Spleen (tissue), 7 donors: Measurements from ENCODE around the gene ZNF773.

Source experiments
- POLR2A ChIP-seq, 3 donors: fragments of 450-650 bp; IDR thresholded peaks; one replicate each; pipeline ENCODE4 v1.5.1; 2017; ENCODE audit warnings: antibody characterized with exemption in 3 of 3, mild to moderate bottlenecking in 1 of 3
- TF ChIP-seq, protein P1 (sequence below), 11 experiments: fragments of 200-600 bp in 7 of 11; fragments of 450-650 bp in 4 of 11; sonication (generic) in 4 of 11; IDR thresholded peaks in 8 of 11; conservative IDR thresholded peaks in 3 of 11; 1 replicate in 7 of 11; 2 replicates in 4 of 11; pipeline versions ENCODE4 v1.4.0 to v1.8.0; 2016 to 2021; ENCODE audit warnings: antibody characterized with exemption in 11 of 11, inconsistent platforms in 4 of 11, mild to moderate bottlenecking in 1 of 11
- donor health status: DM: no; HTN: no; CAD: no; lungs with moderate emphysema.
- donor health status: DM: no; HTN: no; CAD: no.
- donor health status: DM: no; HTN: no; CAD: no.

DNA sequence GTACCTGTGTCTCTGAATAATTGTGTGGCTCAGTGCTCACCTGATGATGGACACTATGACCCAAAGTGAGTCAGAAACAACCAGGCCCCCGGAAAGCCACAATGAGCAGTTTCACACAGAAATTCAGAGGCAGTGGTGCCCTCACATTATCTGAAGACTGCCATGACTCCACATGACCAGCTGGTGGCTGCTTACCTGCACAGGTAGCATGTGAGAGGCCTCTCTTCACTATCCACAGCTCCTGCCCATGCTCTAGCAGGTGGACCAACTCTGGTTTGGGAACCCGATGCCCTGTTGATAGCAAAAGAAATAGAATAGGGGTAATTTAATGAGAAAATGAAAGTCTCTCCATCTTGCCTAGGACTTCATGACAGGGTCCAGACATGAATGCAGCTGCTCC lies 52.7 kb downstream of the ZNF773 start:
- TF ChIP-seq, protein P1, sequence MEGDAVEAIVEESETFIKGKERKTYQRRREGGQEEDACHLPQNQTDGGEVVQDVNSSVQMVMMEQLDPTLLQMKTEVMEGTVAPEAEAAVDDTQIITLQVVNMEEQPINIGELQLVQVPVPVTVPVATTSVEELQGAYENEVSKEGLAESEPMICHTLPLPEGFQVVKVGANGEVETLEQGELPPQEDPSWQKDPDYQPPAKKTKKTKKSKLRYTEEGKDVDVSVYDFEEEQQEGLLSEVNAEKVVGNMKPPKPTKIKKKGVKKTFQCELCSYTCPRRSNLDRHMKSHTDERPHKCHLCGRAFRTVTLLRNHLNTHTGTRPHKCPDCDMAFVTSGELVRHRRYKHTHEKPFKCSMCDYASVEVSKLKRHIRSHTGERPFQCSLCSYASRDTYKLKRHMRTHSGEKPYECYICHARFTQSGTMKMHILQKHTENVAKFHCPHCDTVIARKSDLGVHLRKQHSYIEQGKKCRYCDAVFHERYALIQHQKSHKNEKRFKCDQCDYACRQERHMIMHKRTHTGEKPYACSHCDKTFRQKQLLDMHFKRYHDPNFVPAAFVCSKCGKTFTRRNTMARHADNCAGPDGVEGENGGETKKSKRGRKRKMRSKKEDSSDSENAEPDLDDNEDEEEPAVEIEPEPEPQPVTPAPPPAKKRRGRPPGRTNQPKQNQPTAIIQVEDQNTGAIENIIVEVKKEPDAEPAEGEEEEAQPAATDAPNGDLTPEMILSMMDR (IDR thresholded peaks at IDR 0.05 in 8 of 11, conservative IDR thresholded peaks at IDR 0.05 in 3 of 11) = no peak
- no peak for TF ChIP-seq POLR2A (IDR thresholded peaks at IDR 0.05)
